Gastrocnemius medialis (tissue), 4 donors: ENCODE data around the gene PTGR3. TPM values are rescaled to one million over a fixed set of nuclear protein-coding genes. Genes with fewer than 3 reads are reported as not detected.
A peak's percentile ranks its signal among the peaks of the same experiment; 100 is the strongest.

Experiments
- ATAC-seq, 2 donors: fragments of 150-250 bp; one replicate each; pipeline ENCODE4 v1.9.1; 2016
- DNase-seq, 2 donors: peaks; one replicate each; pipeline ENCODE4 v3.0.0-alpha.2; 2019
- H3K27ac ChIP-seq, 4 donors: fragments of 200-600 bp; sonication (generic); 1 replicate in 1 of 4; 2 replicates in 3 of 4; pipeline ENCODE4 v1.5.1; 2016 to 2018; ENCODE audit warnings: mild to moderate bottlenecking in 2 of 4, moderate library complexity in 1 of 4
- H3K27me3 ChIP-seq, 3 donors: fragments of 200-600 bp; sonication (generic) in 2 of 3; 1 replicate in 1 of 3; 2 replicates in 2 of 3; pipeline versions ENCODE4 v1.5.1 to v1.6.0; 2016 to 2019; ENCODE audit warnings: mild to moderate bottlenecking in 1 of 3, moderate library complexity in 1 of 3
- H3K36me3 ChIP-seq, 2 donors: fragments of 200-600 bp; sonication (generic) in 1 of 2; one replicate each; pipeline ENCODE4 v1.5.1; 2017 to 2018
- H3K4me1 ChIP-seq, 2 donors: fragments of 200-600 bp; sonication (generic) in 1 of 2; one replicate each; pipeline ENCODE4 v1.5.1; 2016 to 2017; ENCODE audit warnings: mild to moderate bottlenecking in 2 of 2
- H3K4me3 ChIP-seq, 4 donors: fragments of 200-600 bp; sonication (generic) in 3 of 4; 1 replicate in 1 of 4; 2 replicates in 3 of 4; pipeline ENCODE4 v1.5.1; 2016 to 2019; ENCODE audit warnings: mild to moderate bottlenecking in 2 of 4
- H3K9me3 ChIP-seq, 3 donors: fragments of 200-600 bp; sonication (generic) in 2 of 3; 1 replicate in 1 of 3; 2 replicates in 2 of 3; pipeline ENCODE4 v1.5.1; 2016 to 2019
- CTCF ChIP-seq, 5 experiments: fragments of 450-650 bp in 3 of 5; fragments of 200-600 bp in 2 of 5; sonication (generic) in 2 of 5; IDR thresholded peaks in 4 of 5; conservative IDR thresholded peaks in 1 of 5; 1 replicate in 4 of 5; 2 replicates in 1 of 5; pipeline ENCODE4 v1.5.1; 2016 to 2019; ENCODE audit warnings: antibody characterized with exemption in 5 of 5, mild to moderate bottlenecking in 3 of 5, moderate library complexity in 3 of 5
- POLR2A ChIP-seq, 2 donors: fragments of 450-650 bp; IDR thresholded peaks; one replicate each; pipeline ENCODE4 v1.6.1; 2017; ENCODE audit warnings: antibody characterized with exemption in 2 of 2, mild to moderate bottlenecking in 2 of 2, moderate library complexity in 2 of 2
- in situ Hi-C, 4 donors: fragments of 200-750 bp; cut with MboI; loops; one replicate each; pipeline versions ENCODE4 v1.15.0 to v1.8.0; 2017; ENCODE audit warnings: low sequenced_read_pairs in 4 of 4
- intact Hi-C: fragments of 100-400 bp; cut with DNase I; formaldehyde crosslinking; loops from one replicate; pipeline ENCODE4 v1.15.1; 2023; ENCODE audit warnings: low total_unique reads
- total RNA-seq, 4 donors: library from RNA; depleted of rRNA; stranded (reverse); fragments of >200 nt; gene quantifications; one replicate each; pipeline versions ENCODE4 v1.1.0 to v1.2.3, GENCODE V29; 2016

The PTGR3 gene
- total RNA-seq, 4 donors from 2014 or later, result 25.7 to 34.0 (median 29.9) TPM

GRCh38 chr18:75168619-75169018, 40.3 kb downstream of the PTGR3 start:
- Histone ChIP-seq H3K27ac (peak overlapping the region in 3 of 4 donors; percentile 43 to 64 (median 62)), H3K9me3 (no peaks in the 10 kb centered on the region), H3K27me3 (no peaks in the 10 kb centered on the region), H3K36me3 (no peaks in the 10 kb centered on the region), H3K4me1 (no peaks in the 10 kb centered on the region), H3K4me3 (no peak overlapping the region)
- TF ChIP-seq POLR2A (IDR thresholded peaks at IDR 0.05) (no peak), CTCF (IDR thresholded peaks at IDR 0.05 in 4 of 5, conservative IDR thresholded peaks at IDR 0.05 in 1 of 5) (no peak)
- in situ Hi-C loops (loop anchor here in 2 of 4 donors (25.0 kb wide), 1 partner anchor 294 kb away; no protein-coding TSS in a partner anchor), intact Hi-C loops (loop anchor here (10.0 kb wide), 1 partner anchor 306 kb away; no protein-coding TSS in a partner anchor)
- ATAC-seq (no peak), DNase-seq (no peak)

GRCh38 chr18:75167759-75168618, 41.0 kb downstream of the PTGR3 start:
- Histone ChIP-seq H3K27ac (peak overlapping the region; percentile 43 to 64 (median 57)), H3K4me1 (no peaks in the 10 kb centered on the region), H3K4me3 (peak overlapping the region in 3 of 4 donors; percentile 17 to 39 (median 23)), H3K27me3 (no peaks in the 10 kb centered on the region), H3K36me3 (no peaks in the 10 kb centered on the region), H3K9me3 (no peaks in the 10 kb centered on the region)
- DNase-seq, result no peak
- ATAC-seq, result no peak
- TF ChIP-seq CTCF (IDR thresholded peaks at IDR 0.05 in 4 of 5, conservative IDR thresholded peaks at IDR 0.05 in 1 of 5) (no peak), POLR2A (IDR thresholded peaks at IDR 0.05) (no peak)
- in situ Hi-C loops, result loop anchor here in 2 of 4 donors (25.0 kb wide), 1 partner anchor 294 kb away; no protein-coding TSS in a partner anchor
- intact Hi-C loops, result loop anchor here (10.0 kb wide), 1 partner anchor 307 kb away; no protein-coding TSS in a partner anchor

GRCh38 chr18:75167137-75167536, 41.8 kb downstream of the PTGR3 start:
- intact Hi-C loops, result loop anchor here (10.0 kb wide), 1 partner anchor 308 kb away; no protein-coding TSS in a partner anchor
- no peaks in the 10 kb centered on the region for H3K9me3 ChIP-seq
- H3K4me1 ChIP-seq, result peaks cover 2 to 3% of the 10 kb centered on the region in 2 donors
- in situ Hi-C loops, result loop anchor here in 2 of 4 donors (25.0 kb wide), 1 partner anchor 295 kb away; no protein-coding TSS in a partner anchor
- no peaks in the 10 kb centered on the region for H3K36me3 ChIP-seq
- TF ChIP-seq POLR2A (IDR thresholded peaks at IDR 0.05) (no peak), CTCF (IDR thresholded peaks at IDR 0.05 in 4 of 5, conservative IDR thresholded peaks at IDR 0.05 in 1 of 5) (no peak)
- no peak for ATAC-seq
- H3K4me3 ChIP-seq, result no peak overlapping the region
- H3K27ac ChIP-seq, result peak overlapping the region in 3 of 4 donors; percentile 43 to 64 (median 62)
- no peaks in the 10 kb centered on the region for H3K27me3 ChIP-seq
- DNase-seq, result no peak

- TF ChIP-seq POLR2A (IDR thresholded peaks at IDR 0.05) (no peak), CTCF (IDR thresholded peaks at IDR 0.05 in 4 of 5, conservative IDR thresholded peaks at IDR 0.05 in 1 of 5) (no peak)
Observed at GRCh38 chr18:75165926-75166325, 43.0 kb downstream of the PTGR3 start.

More at GRCh38 chr18:75165926-75166325, 43.0 kb downstream of the PTGR3 start:
- in situ Hi-C loops (loop anchor here in 2 of 4 donors (25.0 kb wide), 1 partner anchor 296 kb away; no protein-coding TSS in a partner anchor), intact Hi-C loops (loop anchor here (2.0 to 10.0 kb wide), 2 partner anchors 33 to 309 kb away; no protein-coding TSS in a partner anchor)
- peaks cover 12 to 13% of the 10 kb centered on the region in 2 donors for H3K4me1 ChIP-seq
- H3K4me3 ChIP-seq, result no peak overlapping the region
- ATAC-seq (no peak), DNase-seq (no peak)
- H3K9me3 ChIP-seq, result no peaks in the 10 kb centered on the region
- no peaks in the 10 kb centered on the region for H3K27me3 ChIP-seq
- no peak overlapping the region for H3K27ac ChIP-seq
- no peaks in the 10 kb centered on the region for H3K36me3 ChIP-seq
